Activated CD4-positive, alpha-beta T cell treated with anti-CD3 and anti-CD28 coated beads, Interleukin-2, amount 50 U/mL, for 4 hours (primary cell): ENCODE measurements around the gene ADAMTS2.

Experiments
- DNase-seq, 2 experiments: peaks; one replicate each; pipeline ENCODE4 v3.0.0-alpha.2; 2020

ADAMTS2 gene

GRCh38 chr5:179343719-179344430 lies 1.4 kb downstream of the ADAMTS2 start:
- no peak for DNase-seq

GRCh38 chr5:179343021-179343718 lies 2.1 kb downstream of the ADAMTS2 start:
- no peak for DNase-seq

DNA sequence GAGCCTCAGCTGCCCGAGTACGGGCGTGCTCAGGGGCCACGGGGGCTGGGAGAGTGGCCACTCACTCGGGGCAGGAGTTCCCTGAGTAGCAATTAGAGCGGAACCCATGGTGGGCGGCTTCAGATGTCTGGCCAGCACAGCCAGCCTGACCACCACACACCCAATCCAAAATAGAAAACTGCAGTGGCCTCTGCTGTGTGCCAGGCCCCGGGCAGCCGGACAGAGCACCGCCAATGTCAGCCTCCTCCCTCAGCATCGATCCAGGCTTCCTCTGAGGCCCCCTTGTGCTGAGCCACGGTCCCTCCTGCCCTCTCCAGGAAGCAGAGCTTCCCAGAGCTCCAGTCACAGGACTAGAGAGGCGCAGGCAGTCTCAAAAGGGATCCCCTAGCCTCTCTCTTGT lies 2.7 kb downstream of the ADAMTS2 start:
- no peak for DNase-seq

DNA sequence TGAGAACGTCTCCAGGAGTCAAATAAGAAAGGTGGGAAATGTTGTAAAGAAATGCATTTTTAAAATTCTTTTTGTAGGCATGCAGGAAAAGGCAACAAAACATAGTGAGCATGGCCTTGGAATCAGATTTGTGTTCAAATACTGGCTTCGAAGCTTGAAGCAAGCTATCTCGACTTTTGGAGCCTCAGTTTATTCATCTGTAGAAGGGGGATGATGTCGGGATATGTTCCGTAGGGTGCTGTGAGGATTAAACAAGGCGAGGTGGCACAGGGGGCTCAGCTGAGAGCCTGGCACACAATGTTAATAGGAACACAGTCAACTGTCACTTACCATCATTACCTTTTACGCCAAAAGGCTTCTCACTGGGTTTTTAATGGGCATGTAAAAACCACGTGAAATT lies 4.8 kb downstream of the ADAMTS2 start:
- no peak for DNase-seq

GRCh38 chr5:179339996-179340395 lies 5.3 kb downstream of the ADAMTS2 start:
- no peak for DNase-seq

GRCh38 chr5:179339081-179339480 lies 6.2 kb downstream of the ADAMTS2 start:
- no peak for DNase-seq

GRCh38 chr5:179337796-179338676 lies 7.2 kb downstream of the ADAMTS2 start:
- no peak for DNase-seq

- no peak for DNase-seq
Measured at GRCh38 chr5:179336871-179337795, 8.1 kb downstream of the ADAMTS2 start.

GRCh38 chr5:179336126-179336870 lies 9.0 kb downstream of the ADAMTS2 start:
- DNase-seq, result no peak

GRCh38 chr5:179333796-179334761 lies 11.2 kb downstream of the ADAMTS2 start:
- no peak for DNase-seq

- DNase-seq, result no peak
Measured at GRCh38 chr5:179332741-179333290, 12.4 kb downstream of the ADAMTS2 start.

- no peak for DNase-seq
Measured at GRCh38 chr5:179331591-179332375, 13.5 kb downstream of the ADAMTS2 start.

GRCh38 chr5:179330186-179330900 lies 14.9 kb downstream of the ADAMTS2 start:
- DNase-seq, result no peak

GRCh38 chr5:179328291-179328690 lies 17.0 kb downstream of the ADAMTS2 start:
- no peak for DNase-seq

DNA sequence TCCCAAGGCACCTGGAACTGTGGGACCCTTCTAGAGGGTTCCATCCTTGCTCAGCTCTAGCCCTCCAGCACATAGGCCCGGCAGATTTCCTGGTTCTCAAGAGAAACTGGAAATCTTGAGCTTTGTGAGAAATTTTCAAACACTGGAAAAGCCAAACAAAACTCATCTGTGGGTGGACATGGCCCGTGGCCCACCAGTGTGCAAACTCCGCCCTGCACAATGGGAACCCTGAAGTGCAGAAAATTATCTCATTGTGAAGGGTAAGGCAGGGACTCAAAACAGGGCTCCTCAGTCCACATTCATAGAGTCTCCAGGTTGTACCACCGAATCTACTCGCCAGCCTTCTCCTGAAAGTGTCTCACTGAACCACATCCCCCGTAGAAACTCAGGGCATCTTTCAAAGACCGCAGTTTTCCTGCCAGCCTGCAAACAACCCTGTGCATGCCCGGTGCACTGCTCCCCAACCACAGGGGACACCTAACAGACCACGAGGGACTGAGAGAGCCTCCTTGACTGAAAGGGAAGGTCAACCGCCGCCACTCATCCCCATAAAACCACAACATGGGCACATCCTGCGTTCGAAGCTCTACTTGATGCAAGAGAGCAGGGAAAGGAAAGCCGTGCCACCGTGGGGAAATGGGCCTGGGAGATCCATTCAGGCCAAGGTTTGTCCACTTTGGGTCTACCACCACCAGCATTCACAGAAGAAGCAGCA lies 18.1 kb downstream of the ADAMTS2 start:
- DNase-seq, result no peak

- no peak for DNase-seq
Measured at GRCh38 chr5:179326122-179326927, 18.9 kb downstream of the ADAMTS2 start.
